Activated T-cell treated with anti-CD3 and anti-CD28 coated beads for 48 hours (primary cell): ENCODE results near the gene FKBP1C.
"Not testable (repeated sequence)": the region's sequence is repeated elsewhere in the genome, so short reads cannot be mapped to it uniquely, and the experiment has no call there.

Source experiments
- DNase-seq: peaks from one replicate; pipeline ENCODE4 v3.0.0-alpha.2; 2020; ENCODE audit warnings: low read depth

The FKBP1C gene

DNA sequence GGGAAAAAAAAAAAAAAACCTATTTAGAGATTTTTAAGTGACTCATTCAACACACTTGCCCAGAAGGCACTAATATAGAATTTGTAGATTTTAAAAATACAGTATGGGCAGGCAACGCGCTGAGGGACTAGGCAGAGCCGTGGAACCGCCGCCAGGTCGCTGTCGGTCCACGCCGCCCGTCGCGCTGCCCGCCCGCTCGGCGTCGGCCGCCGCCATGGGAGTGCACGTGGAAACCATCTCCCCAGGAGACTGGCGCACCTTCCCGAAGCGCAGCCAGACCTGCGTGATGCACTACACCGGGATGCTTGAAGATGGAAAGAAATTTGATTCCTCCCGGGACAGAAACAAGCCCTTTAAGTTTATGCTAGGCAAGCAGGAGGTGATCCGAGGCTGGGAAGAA, at the start of gene FKBP1C:
Gene FKBP1C (plus strand): TSS at position 127 of the 400 bp plus-strand sequence.
- not testable (repeated sequence) for DNase-seq

DNA sequence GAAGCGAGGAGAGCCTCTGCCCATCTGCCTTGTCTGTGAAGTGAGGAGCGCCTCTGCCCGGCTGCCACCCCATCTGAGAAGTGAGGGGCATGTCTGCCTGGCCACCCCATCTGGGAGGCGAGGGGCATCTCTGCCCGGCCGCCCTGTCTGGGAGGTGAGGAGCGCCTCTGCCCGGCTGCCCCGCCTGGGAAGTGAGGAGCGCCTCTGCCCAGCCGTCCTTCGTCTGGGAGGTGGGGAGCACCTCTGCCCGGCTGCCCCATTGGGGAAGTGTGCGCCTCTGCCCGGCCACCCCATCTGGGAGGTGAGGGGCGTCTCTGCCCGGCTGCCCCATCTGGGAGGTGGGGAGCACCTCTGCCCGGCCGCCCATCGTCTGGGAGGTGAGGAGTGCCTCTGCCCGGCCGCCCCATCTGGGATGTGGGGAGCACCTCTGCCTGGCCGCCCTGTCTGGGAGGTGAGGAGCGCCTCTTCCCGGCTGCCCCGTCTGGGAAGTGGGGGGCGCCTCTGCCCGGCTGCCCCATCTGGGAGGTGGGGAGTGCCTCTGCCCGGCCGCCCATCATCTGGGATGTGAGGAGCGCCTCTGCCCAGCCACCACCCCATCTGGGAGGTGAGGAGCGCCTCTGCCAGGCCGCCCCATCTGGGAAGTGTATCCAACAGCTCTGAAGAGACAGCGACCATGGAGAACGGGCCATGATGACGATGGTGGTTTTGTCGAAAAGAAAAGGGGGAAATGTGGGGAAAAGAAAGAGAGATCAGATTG, 47.0 kb upstream of the FKBP1C start:
- DNase-seq, result not testable (repeated sequence)

DNA sequence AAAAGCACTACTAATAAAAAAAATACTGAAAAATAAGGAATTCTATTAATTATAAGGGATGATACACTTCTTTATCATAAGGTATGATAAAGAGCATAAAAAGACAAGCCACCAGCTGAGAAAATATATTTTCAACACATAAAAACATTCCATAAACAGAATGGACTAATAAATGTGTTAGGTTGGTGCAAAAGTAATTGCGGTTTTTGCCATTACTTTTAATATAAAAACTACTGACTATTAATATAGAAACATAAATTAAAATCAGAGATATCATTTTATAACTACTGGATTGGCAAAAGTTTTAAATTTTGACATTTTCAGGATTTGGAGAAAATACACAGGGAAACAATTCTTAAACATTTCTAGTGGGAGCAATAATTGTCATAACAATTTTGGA, 37.1 kb upstream of the FKBP1C start:
- DNase-seq, result no peak

GRCh38 chr6:63176181-63176580, 35.1 kb upstream of the FKBP1C start:
- no peak for DNase-seq

GRCh38 chr6:63180367-63180766, 30.9 kb upstream of the FKBP1C start:
- no peak for DNase-seq

GRCh38 chr6:63186970-63187369, 24.3 kb upstream of the FKBP1C start:
- no peak for DNase-seq

- no peak for DNase-seq
These were observed 22.4 kb upstream of the FKBP1C start for GRCh38 chr6:63188828-63189227.

DNA sequence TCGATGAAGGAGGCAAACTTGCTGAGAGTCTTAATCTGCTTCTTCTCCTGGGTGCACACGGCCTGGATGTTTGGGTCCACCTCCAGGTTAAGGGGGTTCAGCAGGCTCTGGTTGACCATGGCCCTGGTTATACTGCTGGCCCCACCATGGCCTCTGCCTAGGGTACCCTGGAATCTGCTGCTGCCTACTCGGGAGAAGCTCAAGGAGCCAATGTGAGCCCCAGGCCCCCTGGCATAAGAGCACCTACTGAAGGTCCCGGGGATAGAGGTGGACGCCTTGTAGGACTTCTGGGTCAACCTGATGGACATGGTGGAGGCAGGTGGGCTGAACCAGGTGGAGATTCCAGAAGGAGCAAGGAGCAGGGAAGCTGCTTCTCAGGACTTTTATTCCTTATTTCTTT, 17.9 kb upstream of the FKBP1C start:
- DNase-seq, result no peak

GRCh38 chr6:63197741-63198140, 13.5 kb upstream of the FKBP1C start:
- no peak for DNase-seq

- DNase-seq, result no peak
These were observed 2.1 kb downstream of the FKBP1C start for GRCh38 chr6:63213325-63213724.

DNA sequence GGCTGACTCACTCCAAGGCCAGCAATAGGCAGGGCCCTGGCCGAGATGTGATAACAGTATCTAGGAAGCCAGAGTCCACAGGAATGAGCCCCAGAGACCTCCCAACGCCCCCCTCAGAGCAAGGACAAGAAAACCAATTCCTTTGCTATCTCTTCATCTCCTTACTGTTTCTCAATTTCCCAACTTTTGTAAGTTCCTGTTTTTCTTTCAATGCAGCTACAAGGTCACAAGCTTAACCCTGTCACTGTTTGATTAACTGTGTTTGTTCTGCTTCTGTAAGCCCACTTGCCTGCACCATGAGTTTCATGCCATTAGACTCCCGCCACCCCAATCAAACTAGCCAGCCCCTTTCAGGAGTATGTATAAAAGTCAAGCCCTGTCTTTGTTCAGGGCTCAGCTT, 3.5 kb downstream of the FKBP1C start:
- DNase-seq, result no peak

DNA sequence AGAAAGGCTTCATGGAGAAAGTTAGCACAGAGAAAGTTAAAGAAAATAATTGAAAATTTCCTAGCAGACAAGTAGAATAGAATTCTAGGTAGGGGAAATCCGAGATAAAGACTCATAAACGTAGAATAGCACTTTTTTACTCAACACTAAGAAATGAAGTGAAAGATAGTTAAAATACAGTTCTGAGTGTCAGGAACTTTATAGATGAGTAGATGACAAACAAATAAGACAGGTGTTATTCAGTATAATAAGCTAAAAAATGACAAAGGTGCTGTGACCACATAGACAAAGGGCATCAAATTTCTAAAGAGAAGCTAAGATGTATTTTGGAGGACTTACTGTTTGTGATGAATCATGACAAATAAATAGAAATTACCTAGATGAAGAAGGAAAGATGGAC, 12.9 kb downstream of the FKBP1C start:
- no peak for DNase-seq

DNA sequence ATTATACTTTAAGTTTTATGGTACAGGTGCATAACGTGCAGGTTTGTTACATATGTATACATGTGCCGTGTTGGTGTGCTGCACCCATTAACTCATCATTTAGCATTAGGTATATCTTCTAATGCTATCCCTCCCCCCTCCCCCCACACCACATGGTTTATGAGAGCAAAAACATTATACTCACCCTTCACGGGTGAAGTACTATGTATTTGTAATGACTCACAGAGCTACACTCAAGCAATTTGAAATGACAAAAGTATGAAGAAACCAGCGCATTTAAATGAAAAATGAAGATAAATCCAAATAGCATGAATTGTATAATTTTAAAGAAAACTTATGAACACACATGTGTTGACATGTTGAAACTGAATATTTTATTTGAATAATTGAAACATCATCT, 14.7 kb downstream of the FKBP1C start:
- not testable (repeated sequence) for DNase-seq

DNA sequence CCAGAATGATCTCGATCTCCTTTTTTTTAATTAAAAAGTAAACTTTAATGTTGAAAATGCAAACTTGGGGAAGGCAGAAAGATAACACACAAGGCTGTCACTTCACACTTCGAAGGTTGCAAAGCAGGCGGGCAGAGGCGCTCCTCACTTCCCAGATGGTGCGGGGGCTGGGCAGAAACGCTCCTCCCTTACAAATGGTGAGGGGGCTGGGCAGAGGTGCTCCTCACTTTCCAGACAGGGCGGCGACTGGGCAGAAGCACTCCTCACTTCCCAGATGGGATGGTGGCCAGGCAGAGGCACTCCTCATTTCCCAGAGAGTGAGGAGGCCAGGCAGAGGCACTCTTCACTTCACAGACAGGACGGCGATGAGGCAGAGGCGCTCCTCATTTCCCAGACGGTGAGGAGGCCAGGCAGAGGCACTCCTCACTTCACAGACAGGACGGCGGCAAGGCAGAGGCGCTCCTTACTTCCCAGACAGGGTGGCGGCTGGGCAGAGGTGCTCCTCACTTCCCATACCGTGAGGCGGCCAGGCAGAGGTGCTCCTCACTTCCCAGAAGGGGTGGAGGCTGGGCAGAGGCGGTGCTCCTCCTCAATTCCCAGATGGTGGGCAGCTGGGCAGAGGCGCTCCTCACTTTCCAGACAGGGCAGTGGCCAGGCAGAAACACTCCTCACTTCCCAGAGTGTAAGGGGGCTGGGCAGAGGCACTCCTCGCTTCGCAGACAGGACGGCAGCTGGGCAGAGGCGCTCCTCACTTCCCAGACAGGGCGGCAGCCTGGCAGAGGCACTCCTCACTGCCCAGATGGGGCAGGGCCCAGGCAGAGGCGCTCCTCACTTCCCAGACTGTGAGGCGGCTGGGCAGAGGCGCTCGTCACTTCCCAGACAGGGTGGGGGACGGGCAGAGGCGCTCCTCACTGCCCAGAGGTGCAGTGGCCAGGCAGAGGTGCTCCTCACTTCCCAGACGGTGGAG, 16.9 kb downstream of the FKBP1C start:
- not testable (repeated sequence) for DNase-seq

- not testable (repeated sequence) for DNase-seq
These were observed 18.8 kb downstream of the FKBP1C start for GRCh38 chr6:63230027-63230426.

DNA sequence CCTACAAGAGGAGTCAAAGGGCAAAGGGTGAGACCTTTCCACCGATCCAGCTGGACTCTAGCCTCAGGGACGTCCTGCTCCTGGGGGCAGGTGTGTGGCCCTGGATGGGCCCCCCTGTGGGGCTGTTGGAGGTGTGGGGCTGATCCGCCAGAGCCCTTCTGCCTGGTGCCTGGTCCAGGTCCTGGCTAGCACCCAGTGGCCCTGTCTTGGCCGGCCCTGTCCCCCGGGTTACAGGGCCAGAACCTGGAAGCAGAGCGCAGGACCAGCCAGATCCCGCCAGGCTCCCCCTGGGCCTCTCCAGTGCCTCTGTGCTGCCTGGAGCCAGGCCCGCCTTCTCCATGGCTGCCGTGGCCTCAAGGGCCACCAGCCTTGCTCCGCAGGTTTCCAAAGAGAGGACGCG, 19.2 kb downstream of the FKBP1C start:
- not testable (repeated sequence) for DNase-seq

- no peak for DNase-seq
These were observed 25.1 kb downstream of the FKBP1C start for GRCh38 chr6:63236398-63236817.

GRCh38 chr6:63245420-63245819, 34.2 kb downstream of the FKBP1C start:
- no peak for DNase-seq

DNA sequence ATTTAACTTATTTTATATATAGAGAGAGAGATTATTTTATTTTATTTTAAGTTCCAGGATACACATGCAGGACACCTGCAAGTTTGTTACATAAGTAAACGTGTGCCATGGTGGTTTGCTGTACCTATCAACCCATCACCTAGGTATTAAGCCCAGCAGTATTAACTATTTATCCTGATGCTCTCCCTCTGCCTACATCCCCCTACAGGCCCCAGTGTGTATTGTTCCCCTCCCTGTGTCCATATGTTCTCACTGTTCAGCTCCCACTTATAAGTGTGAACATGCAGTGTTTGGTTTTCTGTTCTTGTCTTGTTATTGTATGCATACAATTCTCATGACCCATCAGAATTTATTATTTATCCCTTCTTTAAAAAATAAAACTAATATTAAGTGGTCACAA, 34.6 kb downstream of the FKBP1C start:
- no peak for DNase-seq

DNA sequence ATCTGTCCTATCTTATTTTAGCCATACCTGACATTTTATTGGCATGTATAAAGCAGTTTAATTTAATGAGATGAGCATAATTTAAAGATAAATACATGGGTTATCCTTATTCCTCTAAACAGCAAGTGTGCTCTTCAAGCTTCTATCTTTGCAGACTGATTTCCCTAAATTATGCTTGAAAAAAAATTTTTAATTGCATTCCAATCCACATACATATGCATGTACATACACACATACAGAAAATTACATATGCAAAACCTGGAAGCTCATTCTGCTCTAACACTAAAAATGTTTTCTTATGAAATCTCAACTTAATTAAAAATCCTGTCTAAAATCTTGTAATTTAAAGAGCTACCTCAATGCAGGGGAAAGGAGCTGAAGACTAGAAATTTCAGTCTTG, 35.3 kb downstream of the FKBP1C start:
- no peak for DNase-seq

DNA sequence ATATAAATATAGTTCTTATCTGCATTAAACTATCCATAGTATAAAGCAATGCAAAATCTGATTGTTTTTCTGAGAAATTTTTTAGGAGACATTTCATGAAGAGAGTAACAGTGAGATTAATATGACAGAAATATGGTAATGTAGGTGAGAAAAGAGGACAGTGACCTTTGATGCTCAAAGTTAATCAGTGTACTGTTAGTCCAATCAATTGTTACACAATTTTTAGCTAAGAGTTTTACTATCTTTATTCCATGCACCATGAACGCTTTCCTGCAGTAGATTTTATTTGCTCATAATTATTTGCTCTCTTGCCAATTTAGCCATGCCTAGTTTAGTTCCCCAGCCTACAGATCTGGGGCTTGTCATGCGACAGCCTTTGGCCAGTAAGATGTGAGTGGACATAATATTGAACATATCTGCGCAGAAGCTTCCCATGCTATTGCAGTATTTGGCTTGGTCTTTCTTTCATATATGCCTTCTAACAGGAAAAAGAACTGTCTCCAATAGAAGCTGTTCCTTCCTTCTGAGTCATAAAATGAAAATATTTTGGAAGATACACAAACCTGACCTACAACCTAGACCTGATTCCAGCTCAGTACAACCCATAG, 38.7 kb downstream of the FKBP1C start:
- no peak for DNase-seq

DNA sequence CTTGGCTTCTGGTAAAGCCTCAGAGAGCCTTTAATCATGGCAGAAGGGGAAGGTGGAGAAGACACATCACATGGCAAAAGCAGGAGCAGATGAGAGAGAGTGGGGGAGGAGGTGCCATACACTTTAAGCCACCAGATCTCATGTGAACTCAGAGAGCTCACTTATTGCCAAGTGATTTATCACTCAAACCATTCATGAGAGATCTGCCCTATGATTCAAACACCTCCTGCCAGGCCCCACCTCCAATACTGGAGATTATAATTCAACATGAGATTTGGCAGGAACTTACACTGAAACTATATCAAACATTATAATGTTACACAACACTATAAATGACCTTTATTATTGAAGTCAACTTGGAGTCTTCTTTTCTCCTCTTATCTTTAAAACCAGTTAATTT, 47.9 kb downstream of the FKBP1C start:
- DNase-seq, result no peak

DNA sequence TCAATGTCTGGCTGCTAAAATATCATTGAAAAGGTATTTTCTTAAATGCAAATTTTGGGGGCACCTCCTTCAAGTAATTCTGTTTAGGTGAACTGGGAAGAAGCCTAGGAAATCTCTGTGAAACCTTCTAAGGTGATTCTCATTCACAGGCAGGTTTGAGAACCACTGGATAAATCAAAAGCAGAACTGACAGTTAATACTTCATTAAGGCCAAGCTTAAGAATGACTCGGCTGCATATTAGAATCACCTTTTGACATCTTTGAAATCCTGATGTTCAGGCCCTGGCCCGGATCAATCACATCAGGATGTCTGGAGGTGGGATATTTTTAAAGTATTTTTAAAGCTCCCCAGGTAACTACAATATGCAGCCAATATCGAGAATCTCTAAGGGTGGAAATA, 50.6 kb downstream of the FKBP1C start:
- no peak for DNase-seq
